ENCODE measurements around the gene ALX4.

Gene ALX4

GRCh38 chr11:44286268-44286880, 23.6 kb downstream of the ALX4 start:
- TF ChIP-seq TAF1 (IDR thresholded peaks at IDR 0.05; ENCODE audit: low read depth, low read length) (no peak), SPI1 (IDR thresholded peaks at IDR 0.05; ENCODE audit: low read depth, low read length) (no peak), POU2F2 (IDR thresholded peaks at IDR 0.05; ENCODE audit: low read depth, low read length) (no peak), PAX5 (IDR thresholded peaks at IDR 0.05; ENCODE audit: insufficient read depth, low read length, severe bottlenecking) (no peak), POLR2AphosphoS5 (IDR thresholded peaks at IDR 0.05; ENCODE audit: low read depth, low read length) (no peak), POLR2A (IDR thresholded peaks at IDR 0.05; ENCODE audit: low read depth, low read length) (no peak)
- DNase-seq (ENCODE audit: insufficient read length, low spot score) (peak; percentile 81), FAIRE-seq (peak; percentile 93)

DNA sequence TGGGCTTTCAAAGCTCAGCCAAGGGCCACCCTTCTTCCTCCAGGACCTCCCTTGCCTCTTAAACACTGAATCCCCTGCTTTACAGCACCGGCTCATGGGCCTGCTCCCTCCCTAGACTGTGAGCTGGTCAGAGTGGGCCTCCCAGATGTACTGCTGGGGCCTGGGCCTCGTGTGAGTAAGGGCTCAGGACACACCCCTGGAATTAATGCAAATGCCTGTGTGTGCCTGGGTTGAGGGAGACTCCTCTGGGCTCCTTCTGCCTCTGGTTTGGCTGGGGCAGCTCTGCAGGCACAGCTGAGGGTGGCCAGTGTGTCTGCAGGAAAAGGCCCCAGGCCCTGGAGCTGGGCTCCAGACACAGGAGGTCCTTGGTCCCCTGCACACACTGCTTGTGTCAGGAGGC, 24.2 kb downstream of the ALX4 start:
- no peak for FAIRE-seq
- DNase-seq (ENCODE audit: insufficient read length, low spot score), result no peak
- no peak for TF ChIP-seq SPI1 (IDR thresholded peaks at IDR 0.05; ENCODE audit: low read depth, low read length)

GRCh38 chr11:44282620-44283019, 27.3 kb downstream of the ALX4 start:
- FAIRE-seq, result no peak
- TF ChIP-seq SPI1 (IDR thresholded peaks at IDR 0.05; ENCODE audit: low read depth, low read length), result no peak
- TF ChIP-seq POU2F2 (IDR thresholded peaks at IDR 0.05; ENCODE audit: low read depth, low read length), result no peak
- no peak for TF ChIP-seq POLR2AphosphoS5 (IDR thresholded peaks at IDR 0.05; ENCODE audit: low read depth, low read length)
- no peak for TF ChIP-seq PAX5 (IDR thresholded peaks at IDR 0.05; ENCODE audit: insufficient read depth, low read length, severe bottlenecking)
- TF ChIP-seq POLR2A (IDR thresholded peaks at IDR 0.05; ENCODE audit: low read depth, low read length), result no peak
- TF ChIP-seq TAF1 (IDR thresholded peaks at IDR 0.05; ENCODE audit: low read depth, low read length), result no peak
- DNase-seq (ENCODE audit: insufficient read length, low spot score), result no peak

GRCh38 chr11:44281151-44281550, 28.8 kb downstream of the ALX4 start:
- no peak for DNase-seq (ENCODE audit: insufficient read length, low spot score)
- no peak for FAIRE-seq
- TF ChIP-seq POU2F2 (IDR thresholded peaks at IDR 0.05; ENCODE audit: low read depth, low read length), result no peak
- no peak for TF ChIP-seq TAF1 (IDR thresholded peaks at IDR 0.05; ENCODE audit: low read depth, low read length)
- TF ChIP-seq POLR2AphosphoS5 (IDR thresholded peaks at IDR 0.05; ENCODE audit: low read depth, low read length), result no peak
- no peak for TF ChIP-seq POLR2A (IDR thresholded peaks at IDR 0.05; ENCODE audit: low read depth, low read length)
- TF ChIP-seq SPI1 (IDR thresholded peaks at IDR 0.05; ENCODE audit: low read depth, low read length), result no peak
- TF ChIP-seq PAX5 (IDR thresholded peaks at IDR 0.05; ENCODE audit: insufficient read depth, low read length, severe bottlenecking), result no peak

GRCh38 chr11:44280257-44280656, 29.7 kb downstream of the ALX4 start:
- DNase-seq (ENCODE audit: insufficient read length, low spot score) (no peak), FAIRE-seq (no peak)
- TF ChIP-seq POLR2AphosphoS5 (IDR thresholded peaks at IDR 0.05; ENCODE audit: low read depth, low read length) (no peak), SPI1 (IDR thresholded peaks at IDR 0.05; ENCODE audit: low read depth, low read length) (no peak), TAF1 (IDR thresholded peaks at IDR 0.05; ENCODE audit: low read depth, low read length) (no peak)

- FAIRE-seq (no peak), DNase-seq (ENCODE audit: insufficient read length, low spot score) (no peak)
- no peak for TF ChIP-seq SPI1 (IDR thresholded peaks at IDR 0.05; ENCODE audit: low read depth, low read length)
- no peak for TF ChIP-seq PAX5 (IDR thresholded peaks at IDR 0.05; ENCODE audit: insufficient read depth, low read length, severe bottlenecking)
- TF ChIP-seq POU2F2 (IDR thresholded peaks at IDR 0.05; ENCODE audit: low read depth, low read length), result no peak
- TF ChIP-seq POLR2A (IDR thresholded peaks at IDR 0.05; ENCODE audit: low read depth, low read length), result no peak
- no peak for TF ChIP-seq TAF1 (IDR thresholded peaks at IDR 0.05; ENCODE audit: low read depth, low read length)
- TF ChIP-seq POLR2AphosphoS5 (IDR thresholded peaks at IDR 0.05; ENCODE audit: low read depth, low read length), result no peak
Measured at GRCh38 chr11:44279483-44279882, 30.5 kb downstream of the ALX4 start.

- no peak for DNase-seq (ENCODE audit: insufficient read length, low spot score)
- TF ChIP-seq SPI1 (IDR thresholded peaks at IDR 0.05; ENCODE audit: low read depth, low read length) (no peak), POLR2AphosphoS5 (IDR thresholded peaks at IDR 0.05; ENCODE audit: low read depth, low read length) (no peak), PAX5 (IDR thresholded peaks at IDR 0.05; ENCODE audit: insufficient read depth, low read length, severe bottlenecking) (no peak), POU2F2 (IDR thresholded peaks at IDR 0.05; ENCODE audit: low read depth, low read length) (no peak), TAF1 (IDR thresholded peaks at IDR 0.05; ENCODE audit: low read depth, low read length) (no peak), POLR2A (IDR thresholded peaks at IDR 0.05; ENCODE audit: low read depth, low read length) (no peak)
- FAIRE-seq, result no peak
Measured at GRCh38 chr11:44277196-44278090, 32.5 kb downstream of the ALX4 start.

DNA sequence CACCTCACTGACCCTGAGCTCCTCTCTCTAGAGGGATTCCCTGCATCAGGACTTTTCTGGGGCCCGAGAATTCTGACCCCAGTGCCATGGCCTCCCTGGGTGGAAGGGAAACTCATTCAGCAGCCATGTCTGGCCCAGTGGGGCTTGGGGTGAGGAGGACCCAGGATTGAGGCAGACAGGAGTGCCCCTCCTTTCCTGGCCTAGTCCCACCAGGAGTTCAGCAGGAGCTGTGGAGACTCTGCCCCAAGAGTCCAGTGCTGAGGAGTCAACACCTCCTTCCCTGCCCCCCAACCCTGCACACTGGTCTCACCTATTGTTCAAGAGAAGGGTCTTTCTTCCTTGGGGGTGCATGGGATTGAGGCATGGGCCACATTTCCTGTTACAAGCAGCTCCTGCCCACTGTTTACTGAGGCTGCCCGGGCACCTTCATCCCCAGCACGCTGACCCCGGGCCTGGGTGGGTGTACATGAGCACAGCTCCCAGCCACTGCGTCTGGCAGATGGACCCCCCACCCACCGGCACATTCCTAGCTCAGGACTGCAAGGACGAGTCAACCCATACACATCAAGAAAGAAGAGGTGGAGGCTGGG, 33.9 kb downstream of the ALX4 start:
- no peak for TF ChIP-seq TAF1 (IDR thresholded peaks at IDR 0.05; ENCODE audit: low read depth, low read length)
- TF ChIP-seq POLR2AphosphoS5 (IDR thresholded peaks at IDR 0.05; ENCODE audit: low read depth, low read length), result no peak
- TF ChIP-seq PAX5 (IDR thresholded peaks at IDR 0.05; ENCODE audit: insufficient read depth, low read length, severe bottlenecking), result no peak
- no peak for TF ChIP-seq POLR2A (IDR thresholded peaks at IDR 0.05; ENCODE audit: low read depth, low read length)
- TF ChIP-seq SPI1 (IDR thresholded peaks at IDR 0.05; ENCODE audit: low read depth, low read length), result no peak
- no peak for TF ChIP-seq POU2F2 (IDR thresholded peaks at IDR 0.05; ENCODE audit: low read depth, low read length)
- FAIRE-seq (no peak), DNase-seq (ENCODE audit: insufficient read length, low spot score) (no peak)

GRCh38 chr11:44275241-44275640, 34.7 kb downstream of the ALX4 start:
- TF ChIP-seq PAX5 (IDR thresholded peaks at IDR 0.05; ENCODE audit: insufficient read depth, low read length, severe bottlenecking) (no peak), POU2F2 (IDR thresholded peaks at IDR 0.05; ENCODE audit: low read depth, low read length) (no peak), POLR2A (IDR thresholded peaks at IDR 0.05; ENCODE audit: low read depth, low read length) (no peak), SPI1 (IDR thresholded peaks at IDR 0.05; ENCODE audit: low read depth, low read length) (no peak), POLR2AphosphoS5 (IDR thresholded peaks at IDR 0.05; ENCODE audit: low read depth, low read length) (no peak), TAF1 (IDR thresholded peaks at IDR 0.05; ENCODE audit: low read depth, low read length) (no peak)
- FAIRE-seq, result no peak

More at GRCh38 chr11:44275241-44275640, 34.7 kb downstream of the ALX4 start:
- DNase-seq (ENCODE audit: insufficient read length, low spot score), result no peak

All from GM12891 (cell line).